HCT116 (cell line): Measurements from ENCODE around the gene HUWE1. TPM values are rescaled to one million over a fixed set of nuclear protein-coding genes. Genes with fewer than 3 reads are reported as not detected.

ENCODE experiments used
- ATAC-seq: fragments of 200-7000 bp; cut with Tn5 transposase; 2 replicates; pipeline ENCODE4 v1.9.1; 2020; ENCODE audit warnings: mild to moderate bottlenecking, moderate library complexity
- BruUV-seq: library from RNA; stranded (reverse); fragments of 400-500 nt; replicated peaks from 2 replicates; lab custom pipeline; 2021; lab: Mats Ljungman, UMichigan
- CTCF ChIA-PET: fragments of 300-600 bp; sonication (Branson Sonifier 250); formaldehyde crosslinking; loops from one replicate; lab custom pipeline; 2021; ENCODE audit warnings: antibody characterized with exemption; lab: Charles Lee
- POLR2A ChIA-PET: fragments of 300-600, 350-600 bp; sonication (Branson Sonifier 250); formaldehyde crosslinking; loops from one replicate; lab custom pipeline; 2021; ENCODE audit warnings: antibody characterized with exemption; lab: Charles Lee
- RAD21 ChIA-PET, 2 experiments: fragments of 300-600 bp; sonication (Branson Sonifier 250); formaldehyde crosslinking; loops; one replicate each; lab custom pipeline; 2023; ENCODE audit warnings: low total read pairs in 2 of 2; ENCODE audit not compliant: uncharacterized antibody in 2 of 2, unreplicated experiment in 2 of 2, low non-redundant PET in 1 of 2; lab: Charles Lee
- DNase-seq: peaks from one replicate; pipeline ENCODE4 v3.0.0-alpha.2; 2010; ENCODE audit warnings: low read depth, low spot score
- H2AFZ ChIP-seq: fragments of 200-600 bp; shearing (Covaris generic), sonication (generic); 2 replicates; pipeline ENCODE4 v1.6.1; 2017; ENCODE audit warnings: low read depth, mixed run types, mixed read lengths, antibody characterized with exemption, low read length; ENCODE audit not compliant: poor library complexity, severe bottlenecking
- H3K27ac ChIP-seq: 2 replicates; pipeline ENCODE4 v1.5.1; 2012; ENCODE audit warnings: low read depth, low read length
- H3K27me3 ChIP-seq: fragments of 200-600 bp; sonication (generic); 2 replicates; pipeline ENCODE4 v1.6.1; 2016; ENCODE audit warnings: mixed run types, low read length, mixed read lengths; ENCODE audit not compliant: insufficient read depth
- H3K36me3 ChIP-seq, 2 experiments: fragments of 200-500 bp in 1 of 2; fragments of 200-600 bp in 1 of 2; sonication (Bioruptor generic) in 1 of 2; sonication (generic) in 1 of 2; 2 replicates each; pipeline versions ENCODE4 v1.5.1 to v1.6.1; 2014 to 2016; ENCODE audit warnings: low read length in 2 of 2, inconsistent platforms in 1 of 2, mixed read lengths in 1 of 2, mixed run types in 1 of 2; ENCODE audit not compliant: insufficient read depth in 2 of 2, control insufficient read depth in 1 of 2
- H3K4me1 ChIP-seq, 2 experiments: fragments of 200-600 bp in 1 of 2; sonication (generic) in 1 of 2; 2 replicates each; pipeline versions ENCODE4 v1.5.1 to v1.6.1; 2012 to 2017; ENCODE audit warnings: low read length in 2 of 2, inconsistent platforms in 1 of 2, mild to moderate bottlenecking in 1 of 2, mixed read lengths in 1 of 2, mixed run types in 1 of 2, moderate library complexity in 1 of 2; ENCODE audit not compliant: insufficient read depth in 2 of 2, control insufficient read depth in 1 of 2
- H3K4me2 ChIP-seq: fragments of 200-600 bp; sonication (generic); 2 replicates; pipeline ENCODE4 v1.6.1; 2017; ENCODE audit warnings: mixed run types, low read length, mixed read lengths
- H3K4me3 ChIP-seq, 2 experiments: fragments of 200-600 bp in 1 of 2; sonication (generic) in 1 of 2; replicated peaks in 1 of 2; 2 replicates each; pipeline ENCODE4 v1.5.1; 2011 to 2016; ENCODE audit warnings: low read length in 2 of 2, control low read depth in 1 of 2, low read depth in 1 of 2, mild to moderate bottlenecking in 1 of 2, mixed read lengths in 1 of 2, mixed run types in 1 of 2
- H3K79me2 ChIP-seq: fragments of 200-600 bp; sonication (generic); 2 replicates; pipeline ENCODE4 v1.6.1; 2017; ENCODE audit warnings: mild to moderate bottlenecking, mixed run types, low read length, moderate library complexity, mixed read lengths; ENCODE audit not compliant: insufficient read depth
- H3K9ac ChIP-seq: fragments of 200-600 bp; sonication (generic); 2 replicates; pipeline ENCODE4 v1.6.1; 2016; ENCODE audit warnings: low read length, mixed read lengths
- H3K9me2 ChIP-seq: fragments of 200-600 bp; sonication (generic), shearing (Covaris generic); 2 replicates; pipeline ENCODE4 v1.6.1; 2017; ENCODE audit warnings: mixed run types, mild to moderate bottlenecking, moderate library complexity; ENCODE audit not compliant: insufficient read depth
- H3K9me3 ChIP-seq, 2 experiments: fragments of 200-500 bp in 1 of 2; fragments of 200-600 bp in 1 of 2; sonication (Bioruptor generic) in 1 of 2; sonication (generic) in 1 of 2; 2 replicates each; pipeline ENCODE4 v1.6.1; 2014 to 2017; ENCODE audit warnings: low read length in 2 of 2, mixed read lengths in 2 of 2, inconsistent platforms in 1 of 2, low read depth in 1 of 2, mild to moderate bottlenecking in 1 of 2, mixed run types in 1 of 2, moderate library complexity in 1 of 2; ENCODE audit not compliant: control insufficient read depth in 1 of 2, insufficient read depth in 1 of 2
- H4K20me1 ChIP-seq: fragments of 200-600 bp; sonication (generic), shearing (Covaris generic); 2 replicates; pipeline ENCODE4 v1.6.1; 2017; ENCODE audit warnings: mixed run types, mild to moderate bottlenecking, moderate library complexity; ENCODE audit not compliant: insufficient read depth
- ATF3 ChIP-seq: IDR thresholded peaks from 2 replicates; pipeline ENCODE4 v1.6.1; 2012
- ELF1 ChIP-seq: IDR thresholded peaks from 2 replicates; pipeline ENCODE4 v1.6.1; 2012; ENCODE audit warnings: low read depth, borderline replicate concordance
- EZH2phosphoT487 ChIP-seq: fragments of 200-600 bp; IDR thresholded peaks from 2 replicates; pipeline ENCODE4 v1.6.1; 2018; ENCODE audit warnings: antibody characterized with exemption, borderline replicate concordance
- POLR2AphosphoS5 ChIP-seq: IDR thresholded peaks from 2 replicates; pipeline ENCODE4 v1.6.1; 2011; ENCODE audit warnings: mild to moderate bottlenecking, low read depth, low read length, moderate library complexity
- RAD21 ChIP-seq: IDR thresholded peaks from 2 replicates; pipeline ENCODE4 v1.6.1; 2012; ENCODE audit warnings: low read depth, mild to moderate bottlenecking
- REST ChIP-seq: IDR thresholded peaks from 2 replicates; pipeline ENCODE4 v1.6.1; 2012; ENCODE audit warnings: low read depth
- SP1 ChIP-seq: IDR thresholded peaks from 2 replicates; pipeline ENCODE4 v1.6.1; 2012; ENCODE audit warnings: low read depth
- SRF ChIP-seq: IDR thresholded peaks from 2 replicates; pipeline ENCODE4 v1.6.1; 2012; ENCODE audit warnings: low read depth
- YY1 ChIP-seq: IDR thresholded peaks from 2 replicates; pipeline ENCODE4 v1.6.1; 2011; ENCODE audit warnings: low read length, low read depth, moderate library complexity, mild to moderate bottlenecking; ENCODE audit not compliant: insufficient replicate concordance; ENCODE audit errors: extremely low read depth
- ZFX ChIP-seq: fragments of 450-650 bp; IDR thresholded peaks from 2 replicates; pipeline ENCODE4 v1.6.1; 2017
- intact Hi-C: fragments of 100-400 bp; cut with micrococcal nuclease; formaldehyde crosslinking; loops from 2 replicates; pipeline ENCODE4 v1.10.0; 2022
- total RNA-seq: library from RNA; stranded (reverse); gene quantifications from one replicate; pipeline ENCODE4 v1.2.1, GENCODE V29; 2021; ENCODE audit not compliant: unreplicated experiment
- TF ChIP-seq, protein P1 (sequence below), 3 experiments: fragments of 200-600 bp in 1 of 3; sonication (generic) in 1 of 3; IDR thresholded peaks in 2 of 3; conservative IDR thresholded peaks in 1 of 3; 2 replicates each; pipeline ENCODE4 v1.5.1; 2012 to 2017; ENCODE audit warnings: low read depth in 2 of 3, low read length in 2 of 3, antibody characterized with exemption in 1 of 3, borderline replicate concordance in 1 of 3, control low read depth in 1 of 3, mild to moderate bottlenecking in 1 of 3, mixed read lengths in 1 of 3, mixed run types in 1 of 3, moderate library complexity in 1 of 3; ENCODE audit not compliant: insufficient read depth in 1 of 3

HUWE1 gene
- total RNA-seq, 1 experiment from 2014 or later: 197 TPM

- H3K9me2 ChIP-seq: no peaks in the 10 kb centered on the region
- no peak overlapping the region for H2AFZ ChIP-seq
- H3K27me3 ChIP-seq: no peaks in the 10 kb centered on the region
- no peaks in the 10 kb centered on the region for H3K36me3 ChIP-seq
- H3K4me3 ChIP-seq: no peak overlapping the region
- ChIA-PET POLR2A (no interaction called here), CTCF (no interaction called here), RAD21 (no interaction called here)
- no peaks in the 10 kb centered on the region for H4K20me1 ChIP-seq
- no peak overlapping the region for H3K4me2 ChIP-seq
- ATAC-seq: no peak
- intact Hi-C loops: no loop called here
- H3K4me1 ChIP-seq: no peaks in the 10 kb centered on the region
- no peak for TF ChIP-seq SP1
- TF ChIP-seq, protein P1, sequence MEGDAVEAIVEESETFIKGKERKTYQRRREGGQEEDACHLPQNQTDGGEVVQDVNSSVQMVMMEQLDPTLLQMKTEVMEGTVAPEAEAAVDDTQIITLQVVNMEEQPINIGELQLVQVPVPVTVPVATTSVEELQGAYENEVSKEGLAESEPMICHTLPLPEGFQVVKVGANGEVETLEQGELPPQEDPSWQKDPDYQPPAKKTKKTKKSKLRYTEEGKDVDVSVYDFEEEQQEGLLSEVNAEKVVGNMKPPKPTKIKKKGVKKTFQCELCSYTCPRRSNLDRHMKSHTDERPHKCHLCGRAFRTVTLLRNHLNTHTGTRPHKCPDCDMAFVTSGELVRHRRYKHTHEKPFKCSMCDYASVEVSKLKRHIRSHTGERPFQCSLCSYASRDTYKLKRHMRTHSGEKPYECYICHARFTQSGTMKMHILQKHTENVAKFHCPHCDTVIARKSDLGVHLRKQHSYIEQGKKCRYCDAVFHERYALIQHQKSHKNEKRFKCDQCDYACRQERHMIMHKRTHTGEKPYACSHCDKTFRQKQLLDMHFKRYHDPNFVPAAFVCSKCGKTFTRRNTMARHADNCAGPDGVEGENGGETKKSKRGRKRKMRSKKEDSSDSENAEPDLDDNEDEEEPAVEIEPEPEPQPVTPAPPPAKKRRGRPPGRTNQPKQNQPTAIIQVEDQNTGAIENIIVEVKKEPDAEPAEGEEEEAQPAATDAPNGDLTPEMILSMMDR (IDR thresholded peaks at IDR 0.05 in 2 of 3, conservative IDR thresholded peaks at IDR 0.05 in 1 of 3; ENCODE audit: borderline replicate concordance in 1 of 3, insufficient read depth in 1 of 3, low read depth in 2 of 3, low read length in 2 of 3): no peak
- no peak for TF ChIP-seq POLR2AphosphoS5
- no peak for TF ChIP-seq SRF
- TF ChIP-seq ELF1: no peak
- TF ChIP-seq EZH2phosphoT487: no peak
- no peak for TF ChIP-seq ATF3
- TF ChIP-seq RAD21: no peak
- TF ChIP-seq YY1: no peak
- TF ChIP-seq REST: no peak
- TF ChIP-seq ZFX: no peak
- no peak overlapping the region for H3K9ac ChIP-seq
- H3K9me3 ChIP-seq: no peaks in the 10 kb centered on the region
- no peak for DNase-seq
- no peaks in the 10 kb centered on the region for H3K79me2 ChIP-seq
- no peak overlapping the region for H3K27ac ChIP-seq
- BruUV-seq: no TSS peak
Measured at GRCh38 chrX:53704854-53705253, 18.3 kb upstream of the HUWE1 start.
